WTC11 (cell line): Measurements from ENCODE around the gene MYO5C. TPM values are rescaled to one million over a fixed set of nuclear protein-coding genes. Genes with fewer than 3 reads are reported as not detected.

Experiments used
- ATAC-seq: fragments of 200-7000 bp; cut with Tn5 transposase; 2 replicates; pipeline ENCODE4 v1.10.0; 2021; ENCODE audit warnings: mild to moderate bottlenecking, moderate library complexity
- CTCF ChIA-PET: fragments of 300-600 bp; sonication (Branson Sonifier 250); formaldehyde crosslinking; loops from one replicate; lab custom pipeline; 2021; ENCODE audit warnings: antibody characterized with exemption; lab: Charles Lee
- POLR2A ChIA-PET: fragments of 350-600 bp; sonication (Branson Sonifier 250); formaldehyde crosslinking; loops from one replicate; lab custom pipeline; 2021; ENCODE audit warnings: antibody characterized with exemption; lab: Charles Lee
- DNase-seq: peaks from one replicate; pipeline ENCODE4 v3.0.0; 2021; ENCODE audit warnings: low spot score
- H3K27ac Mint-ChIP-seq: 2 replicates; pipeline ENCODE4 v1.8.0; 2021; ENCODE audit warnings: mixed read lengths
- H3K27me3 Mint-ChIP-seq: 2 replicates; pipeline ENCODE4 v1.8.0; 2021; ENCODE audit warnings: low read depth, mild to moderate bottlenecking, moderate library complexity, mixed read lengths
- H3K36me3 Mint-ChIP-seq: 2 replicates; pipeline ENCODE4 v1.8.0; 2021; ENCODE audit warnings: mixed read lengths
- H3K4me1 Mint-ChIP-seq: 2 replicates; pipeline ENCODE4 v1.8.0; 2022; ENCODE audit warnings: mixed read lengths
- H3K4me3 Mint-ChIP-seq: 2 replicates; pipeline ENCODE4 v1.8.0; 2021; ENCODE audit warnings: mild to moderate bottlenecking, moderate library complexity, mixed read lengths
- H3K9me3 Mint-ChIP-seq: 2 replicates; pipeline ENCODE4 v1.8.0; 2021; ENCODE audit warnings: mixed read lengths
- E2F4 ChIP-seq: sonication (generic); formaldehyde crosslinking; IDR thresholded peaks from 2 replicates; pipeline ENCODE4 v1.8.1; 2022; ENCODE audit warnings: low read depth, mild to moderate bottlenecking, moderate library complexity, missing genetic modification reagents, borderline replicate concordance
- ELF4 ChIP-seq: sonication (generic); formaldehyde crosslinking; IDR thresholded peaks from 2 replicates; pipeline ENCODE4 v1.8.1; 2022; ENCODE audit warnings: low read depth, mild to moderate bottlenecking, moderate library complexity, missing genetic modification reagents
- FOXJ3 ChIP-seq: sonication (generic); formaldehyde crosslinking; IDR thresholded peaks from 2 replicates; pipeline ENCODE4 v1.9.0; 2021; ENCODE audit warnings: missing genetic modification reagents, mild to moderate bottlenecking, borderline replicate concordance
- FOXP1 ChIP-seq: sonication (generic); formaldehyde crosslinking; IDR thresholded peaks from 2 replicates; pipeline ENCODE4 v1.8.0; 2022; ENCODE audit warnings: missing genetic modification reagents, mild to moderate bottlenecking, moderate library complexity, borderline replicate concordance
- GABPB1 ChIP-seq: sonication (generic); formaldehyde crosslinking; IDR thresholded peaks from 2 replicates; pipeline ENCODE4 v1.8.1; 2023; ENCODE audit warnings: mild to moderate bottlenecking, missing genetic modification reagents
- IRF2 ChIP-seq: sonication (generic); formaldehyde crosslinking; IDR thresholded peaks from 2 replicates; pipeline ENCODE4 v1.8.0; 2022; ENCODE audit warnings: low read depth, missing genetic modification reagents, borderline replicate concordance
- NFE2L1 ChIP-seq: sonication (generic); formaldehyde crosslinking; IDR thresholded peaks from 2 replicates; pipeline ENCODE4 v1.8.1; 2023; ENCODE audit warnings: missing genetic modification reagents
- NR2C2 ChIP-seq: sonication (generic); formaldehyde crosslinking; IDR thresholded peaks from 2 replicates; pipeline ENCODE4 v1.8.0; 2022; ENCODE audit warnings: mild to moderate bottlenecking, missing genetic modification reagents
- RELA ChIP-seq: sonication (generic); formaldehyde crosslinking; IDR thresholded peaks from 2 replicates; pipeline ENCODE4 v1.8.1; 2022; ENCODE audit warnings: missing genetic modification reagents, mild to moderate bottlenecking, borderline replicate concordance
- TEAD1 ChIP-seq: sonication (generic); formaldehyde crosslinking; IDR thresholded peaks from 2 replicates; pipeline ENCODE4 v1.8.0; 2022; ENCODE audit warnings: mild to moderate bottlenecking, missing genetic modification reagents
- TP53 ChIP-seq: sonication (generic); formaldehyde crosslinking; IDR thresholded peaks from 2 replicates; pipeline ENCODE4 v1.8.1; 2023; ENCODE audit warnings: mild to moderate bottlenecking, missing genetic modification reagents
- USF2 ChIP-seq: sonication (generic); formaldehyde crosslinking; IDR thresholded peaks from 2 replicates; pipeline ENCODE4 v1.8.1; 2023; ENCODE audit warnings: mild to moderate bottlenecking, missing genetic modification reagents, moderate library complexity
- ZBTB21 ChIP-seq: sonication (generic); formaldehyde crosslinking; IDR thresholded peaks from 2 replicates; pipeline ENCODE4 v1.8.1; 2023; ENCODE audit warnings: mild to moderate bottlenecking, missing genetic modification reagents, borderline replicate concordance
- ZNF263 ChIP-seq: sonication (generic); formaldehyde crosslinking; IDR thresholded peaks from 2 replicates; pipeline ENCODE4 v1.8.1; 2022; ENCODE audit warnings: low read depth, mild to moderate bottlenecking, moderate library complexity, missing genetic modification reagents
- ZNF317 ChIP-seq: sonication (generic); formaldehyde crosslinking; IDR thresholded peaks from 2 replicates; pipeline ENCODE4 v1.8.1; 2023; ENCODE audit warnings: low read depth, mild to moderate bottlenecking, moderate library complexity, missing genetic modification reagents, borderline replicate concordance
- ZNF416 ChIP-seq: fragments of 250-450 bp; sonication (Bioruptor Pico); IDR thresholded peaks from 2 replicates; pipeline ENCODE4 v1.9.0; 2021; ENCODE audit warnings: mild to moderate bottlenecking, inconsistent platforms
- ZNF423 ChIP-seq: fragments of 250-450 bp; sonication (Bioruptor Pico); IDR thresholded peaks from 2 replicates; pipeline ENCODE4 v2.1.2; 2022; ENCODE audit warnings: mild to moderate bottlenecking, moderate library complexity
- ZNF671 ChIP-seq: fragments of 250-450 bp; sonication (Bioruptor Pico); IDR thresholded peaks from 2 replicates; pipeline ENCODE4 v1.8.0; 2021; ENCODE audit warnings: mild to moderate bottlenecking
- total RNA-seq: library from RNA; stranded (reverse); gene quantifications from 3 replicates; pipeline ENCODE4 v1.2.3, GENCODE V29; 2021
- TF ChIP-seq, protein P1 (sequence below): sonication (generic); formaldehyde crosslinking; IDR thresholded peaks from 2 replicates; pipeline ENCODE4 v1.8.1; 2022; ENCODE audit warnings: missing genetic modification reagents, borderline replicate concordance
- TF ChIP-seq, protein P2 (sequence below): fragments of 250-450 bp; sonication (Bioruptor Pico); IDR thresholded peaks from 2 replicates; pipeline ENCODE4 v1.8.0; 2021; ENCODE audit warnings: mild to moderate bottlenecking
- TF ChIP-seq, protein P3 (sequence below): sonication (generic); formaldehyde crosslinking; IDR thresholded peaks from 2 replicates; pipeline ENCODE4 v1.8.0; 2022; ENCODE audit warnings: missing genetic modification reagents
- TF ChIP-seq, protein P4 (sequence below): fragments of 250-450 bp; sonication (Bioruptor Pico); conservative IDR thresholded peaks from 2 replicates; pipeline ENCODE4 v1.9.0; 2021; ENCODE audit warnings: mild to moderate bottlenecking
- TF ChIP-seq, protein P5 (sequence below): sonication (generic); formaldehyde crosslinking; IDR thresholded peaks from 2 replicates; pipeline ENCODE4 v1.8.0; 2022; ENCODE audit warnings: mild to moderate bottlenecking, missing genetic modification reagents

The MYO5C gene
- total RNA-seq, 1 experiment from 2014 or later: 25.3 TPM

- Mint-ChIP-seq H3K4me1 (no peaks in the 10 kb centered on the region), H3K27ac (peak overlapping the region; percentile 26; the same call in 1 of the 2 replicates), H3K9me3 (no peaks in the 10 kb centered on the region), H3K36me3 (peaks cover 65% of the 10 kb centered on the region), H3K27me3 (no peaks in the 10 kb centered on the region)
- no peak for ATAC-seq
- CTCF ChIA-PET: interaction anchor here (1.9 kb wide), 1 partner anchor 13 kb away, joined by 8 read pairs; no protein-coding TSS in a partner anchor
- no peak for TF ChIP-seq ELF4
- no peak for TF ChIP-seq FOXP1
- no peak for TF ChIP-seq NR2C2 (CRISPR knock-in tag)
- TF ChIP-seq, protein P1, sequence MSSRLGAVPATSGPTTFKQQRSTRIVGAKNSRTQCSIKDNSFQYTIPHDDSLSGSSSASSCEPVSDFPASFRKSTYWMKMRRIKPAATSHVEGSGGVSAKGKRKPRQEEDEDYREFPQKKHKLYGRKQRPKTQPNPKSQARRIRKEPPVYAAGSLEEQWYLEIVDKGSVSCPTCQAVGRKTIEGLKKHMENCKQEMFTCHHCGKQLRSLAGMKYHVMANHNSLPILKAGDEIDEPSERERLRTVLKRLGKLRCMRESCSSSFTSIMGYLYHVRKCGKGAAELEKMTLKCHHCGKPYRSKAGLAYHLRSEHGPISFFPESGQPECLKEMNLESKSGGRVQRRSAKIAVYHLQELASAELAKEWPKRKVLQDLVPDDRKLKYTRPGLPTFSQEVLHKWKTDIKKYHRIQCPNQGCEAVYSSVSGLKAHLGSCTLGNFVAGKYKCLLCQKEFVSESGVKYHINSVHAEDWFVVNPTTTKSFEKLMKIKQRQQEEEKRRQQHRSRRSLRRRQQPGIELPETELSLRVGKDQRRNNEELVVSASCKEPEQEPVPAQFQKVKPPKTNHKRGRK (CRISPR knock-in tag): no peak
- TF ChIP-seq GABPB1 (CRISPR knock-in tag): no peak
- no peak for TF ChIP-seq TEAD1 (CRISPR knock-in tag)
- TF ChIP-seq ZBTB21 (CRISPR knock-in tag): no peak
- TF ChIP-seq, protein P2, sequence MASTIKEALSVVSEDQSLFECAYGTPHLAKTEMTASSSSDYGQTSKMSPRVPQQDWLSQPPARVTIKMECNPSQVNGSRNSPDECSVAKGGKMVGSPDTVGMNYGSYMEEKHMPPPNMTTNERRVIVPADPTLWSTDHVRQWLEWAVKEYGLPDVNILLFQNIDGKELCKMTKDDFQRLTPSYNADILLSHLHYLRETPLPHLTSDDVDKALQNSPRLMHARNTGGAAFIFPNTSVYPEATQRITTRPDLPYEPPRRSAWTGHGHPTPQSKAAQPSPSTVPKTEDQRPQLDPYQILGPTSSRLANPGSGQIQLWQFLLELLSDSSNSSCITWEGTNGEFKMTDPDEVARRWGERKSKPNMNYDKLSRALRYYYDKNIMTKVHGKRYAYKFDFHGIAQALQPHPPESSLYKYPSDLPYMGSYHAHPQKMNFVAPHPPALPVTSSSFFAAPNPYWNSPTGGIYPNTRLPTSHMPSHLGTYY (CRISPR knock-in tag): no peak
- no peak for TF ChIP-seq IRF2 (CRISPR knock-in tag)
- no peak for TF ChIP-seq ZNF317 (CRISPR knock-in tag)
- TF ChIP-seq ZNF416: no peak
- TF ChIP-seq, protein P3, sequence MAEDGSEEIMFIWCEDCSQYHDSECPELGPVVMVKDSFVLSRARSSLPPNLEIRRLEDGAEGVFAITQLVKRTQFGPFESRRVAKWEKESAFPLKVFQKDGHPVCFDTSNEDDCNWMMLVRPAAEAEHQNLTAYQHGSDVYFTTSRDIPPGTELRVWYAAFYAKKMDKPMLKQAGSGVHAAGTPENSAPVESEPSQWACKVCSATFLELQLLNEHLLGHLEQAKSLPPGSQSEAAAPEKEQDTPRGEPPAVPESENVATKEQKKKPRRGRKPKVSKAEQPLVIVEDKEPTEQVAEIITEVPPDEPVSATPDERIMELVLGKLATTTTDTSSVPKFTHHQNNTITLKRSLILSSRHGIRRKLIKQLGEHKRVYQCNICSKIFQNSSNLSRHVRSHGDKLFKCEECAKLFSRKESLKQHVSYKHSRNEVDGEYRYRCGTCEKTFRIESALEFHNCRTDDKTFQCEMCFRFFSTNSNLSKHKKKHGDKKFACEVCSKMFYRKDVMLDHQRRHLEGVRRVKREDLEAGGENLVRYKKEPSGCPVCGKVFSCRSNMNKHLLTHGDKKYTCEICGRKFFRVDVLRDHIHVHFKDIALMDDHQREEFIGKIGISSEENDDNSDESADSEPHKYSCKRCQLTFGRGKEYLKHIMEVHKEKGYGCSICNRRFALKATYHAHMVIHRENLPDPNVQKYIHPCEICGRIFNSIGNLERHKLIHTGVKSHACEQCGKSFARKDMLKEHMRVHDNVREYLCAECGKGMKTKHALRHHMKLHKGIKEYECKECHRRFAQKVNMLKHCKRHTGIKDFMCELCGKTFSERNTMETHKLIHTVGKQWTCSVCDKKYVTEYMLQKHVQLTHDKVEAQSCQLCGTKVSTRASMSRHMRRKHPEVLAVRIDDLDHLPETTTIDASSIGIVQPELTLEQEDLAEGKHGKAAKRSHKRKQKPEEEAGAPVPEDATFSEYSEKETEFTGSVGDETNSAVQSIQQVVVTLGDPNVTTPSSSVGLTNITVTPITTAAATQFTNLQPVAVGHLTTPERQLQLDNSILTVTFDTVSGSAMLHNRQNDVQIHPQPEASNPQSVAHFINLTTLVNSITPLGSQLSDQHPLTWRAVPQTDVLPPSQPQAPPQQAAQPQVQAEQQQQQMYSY (CRISPR knock-in tag): no peak
- TF ChIP-seq, all 79 proteins: peak for 0
- DNase-seq: no peak
- POLR2A ChIA-PET: no interaction called here
- H3K4me3 Mint-ChIP-seq: no peak overlapping the region
Observed at GRCh38 chr15:52221730-52222129, 73.9 kb downstream of the MYO5C start.

DNA sequence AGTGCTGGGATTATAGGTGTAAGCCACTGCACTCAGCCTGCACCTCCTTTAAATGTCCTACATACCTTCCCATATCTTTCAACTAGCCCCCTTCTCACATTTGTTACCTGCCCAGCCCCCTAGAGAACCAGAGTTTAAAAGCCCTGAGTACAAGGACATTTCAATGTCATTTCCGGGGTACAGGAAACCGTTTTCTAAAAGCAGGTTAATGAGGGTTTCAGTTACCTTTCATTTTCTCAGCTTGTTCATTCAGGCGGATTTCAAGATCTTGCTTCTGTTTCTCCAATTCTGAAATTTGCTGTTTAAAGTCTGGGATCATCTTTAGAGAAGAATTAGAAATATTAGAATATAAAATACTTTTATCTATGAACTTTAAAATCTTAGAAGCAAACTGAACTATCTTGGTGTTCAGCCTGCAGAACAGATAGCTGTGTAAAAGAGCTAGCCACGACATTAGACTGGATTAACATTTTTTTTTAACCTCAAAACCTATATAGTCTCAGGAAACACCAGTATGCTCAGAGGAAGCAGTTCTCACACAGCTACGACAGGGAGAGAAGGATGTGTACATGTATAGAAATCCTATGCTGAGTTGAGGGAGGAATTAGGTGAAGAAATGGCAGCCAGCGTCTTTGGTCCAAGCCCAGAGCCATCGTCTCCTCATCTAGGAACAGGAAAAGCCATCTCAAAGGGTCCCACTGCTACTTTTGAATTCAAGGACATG lies 74.5 kb downstream of the MYO5C start:
- POLR2A ChIA-PET: interaction anchor here (0.7 kb wide), 1 partner anchor 57 kb away, joined by 3 read pairs; no protein-coding TSS in a partner anchor
- CTCF ChIA-PET: interaction anchor here (1.9 kb wide), 1 partner anchor 12 kb away, joined by 8 read pairs; no protein-coding TSS in a partner anchor
- peak overlapping the region; percentile 26; the same call in 1 of the 2 replicates for H3K27ac Mint-ChIP-seq
- TF ChIP-seq, protein P4, sequence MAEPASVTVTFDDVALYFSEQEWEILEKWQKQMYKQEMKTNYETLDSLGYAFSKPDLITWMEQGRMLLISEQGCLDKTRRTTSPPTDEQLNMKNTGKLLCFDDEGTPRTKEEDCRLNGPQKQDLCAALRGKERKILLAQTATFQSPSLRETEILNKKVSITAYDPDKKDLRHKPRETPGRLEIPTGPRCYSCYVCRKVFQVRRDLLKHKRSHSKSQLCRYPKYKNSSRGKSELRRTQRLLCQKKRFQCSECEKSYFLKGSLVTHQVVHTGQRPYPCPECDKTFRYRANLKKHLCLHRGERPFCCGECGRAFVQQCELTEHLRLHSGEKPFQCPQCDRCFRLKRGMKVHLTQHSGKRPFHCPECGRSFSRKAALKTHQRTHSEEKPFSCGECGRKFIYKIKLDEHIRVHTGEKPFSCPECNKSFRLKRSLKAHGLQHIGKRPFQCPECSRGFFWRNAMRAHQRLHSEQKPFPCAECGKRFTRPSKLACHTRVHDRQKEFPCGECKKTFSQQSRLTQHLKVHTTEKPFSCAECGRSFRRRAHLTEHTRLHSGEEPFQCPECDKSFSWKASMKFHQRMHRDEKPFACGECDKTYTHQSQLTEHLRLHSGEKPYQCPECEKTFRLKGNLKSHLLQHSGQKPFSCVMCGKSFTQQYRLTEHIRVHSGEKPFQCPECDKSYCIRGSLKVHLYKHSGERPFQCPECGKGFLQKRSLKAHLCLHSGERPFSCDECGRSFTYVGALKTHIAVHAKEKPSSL (CRISPR knock-in tag): no peak
- no peak for TF ChIP-seq E2F4
- TF ChIP-seq ZNF423 (CRISPR knock-in tag): no peak
- no peak for TF ChIP-seq RELA (CRISPR knock-in tag)
- TF ChIP-seq NFE2L1 (CRISPR knock-in tag): no peak
- no peak for TF ChIP-seq ZNF416
- no peak for TF ChIP-seq TP53 (CRISPR knock-in tag)
- TF ChIP-seq ZNF671 (CRISPR knock-in tag): no peak
- TF ChIP-seq FOXJ3 (CRISPR knock-in tag): no peak
- TF ChIP-seq, protein P5, sequence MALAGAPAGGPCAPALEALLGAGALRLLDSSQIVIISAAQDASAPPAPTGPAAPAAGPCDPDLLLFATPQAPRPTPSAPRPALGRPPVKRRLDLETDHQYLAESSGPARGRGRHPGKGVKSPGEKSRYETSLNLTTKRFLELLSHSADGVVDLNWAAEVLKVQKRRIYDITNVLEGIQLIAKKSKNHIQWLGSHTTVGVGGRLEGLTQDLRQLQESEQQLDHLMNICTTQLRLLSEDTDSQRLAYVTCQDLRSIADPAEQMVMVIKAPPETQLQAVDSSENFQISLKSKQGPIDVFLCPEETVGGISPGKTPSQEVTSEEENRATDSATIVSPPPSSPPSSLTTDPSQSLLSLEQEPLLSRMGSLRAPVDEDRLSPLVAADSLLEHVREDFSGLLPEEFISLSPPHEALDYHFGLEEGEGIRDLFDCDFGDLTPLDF (CRISPR knock-in tag): no peak
- no peak for TF ChIP-seq USF2 (CRISPR knock-in tag)
- TF ChIP-seq ZNF263 (CRISPR knock-in tag): no peak

More for the DNA sequence above, 74.5 kb downstream of the MYO5C start:
- Mint-ChIP-seq H3K4me1 (no peaks in the 10 kb centered on the region), H3K4me3 (no peak overlapping the region), H3K9me3 (no peaks in the 10 kb centered on the region), H3K36me3 (peaks cover 67% of the 10 kb centered on the region), H3K27me3 (no peaks in the 10 kb centered on the region)
- ATAC-seq (no peak), DNase-seq (no peak)
